IMR-90 (cell line): ENCODE results near the gene TMEM179.

Source experiments
- BHLHE40 ChIP-seq: fragments of 150-350 bp; IDR thresholded peaks from 2 replicates; pipeline ENCODE4 v1.6.1; 2016; ENCODE audit warnings: mild to moderate bottlenecking, low read depth, low read length
- CEBPB ChIP-seq: IDR thresholded peaks from 2 replicates; pipeline ENCODE4 v1.6.1; 2012; ENCODE audit warnings: low read depth, low read length, improper control_type of control experiment
- CHD1 ChIP-seq: IDR thresholded peaks from 2 replicates; pipeline ENCODE4 v1.6.1; 2012; ENCODE audit warnings: low read depth, low read length, improper control_type of control experiment
- CTCF ChIP-seq: conservative IDR thresholded peaks from 2 replicates; pipeline ENCODE4 v1.5.1; 2012; ENCODE audit warnings: mild to moderate bottlenecking, low read depth, low read length, improper control_type of control experiment
- FOS ChIP-seq: fragments of 150-350 bp; IDR thresholded peaks from 2 replicates; pipeline ENCODE4 v1.6.1; 2016; ENCODE audit warnings: low read depth, low read length
- MXI1 ChIP-seq: IDR thresholded peaks from 2 replicates; pipeline ENCODE4 v1.6.1; 2012; ENCODE audit warnings: low read depth, mild to moderate bottlenecking, low read length, moderate library complexity, borderline replicate concordance
- NFE2L2 ChIP-seq: fragments of 150-350 bp; IDR thresholded peaks from 2 replicates; pipeline ENCODE4 v1.6.1; 2016; ENCODE audit warnings: low read depth, mild to moderate bottlenecking, low read length
- POLR2A ChIP-seq: IDR thresholded peaks from 2 replicates; pipeline ENCODE4 v1.6.1; 2012; ENCODE audit warnings: mild to moderate bottlenecking, low read depth, low read length
- RAD21 ChIP-seq: IDR thresholded peaks from 2 replicates; pipeline ENCODE4 v1.6.1; 2012; ENCODE audit warnings: low read length, improper control_type of control experiment
- RCOR1 ChIP-seq: IDR thresholded peaks from 2 replicates; pipeline ENCODE4 v1.6.1; 2012; ENCODE audit warnings: mild to moderate bottlenecking, low read length, improper control_type of control experiment; ENCODE audit not compliant: insufficient replicate concordance
- RFX5 ChIP-seq: IDR thresholded peaks from 2 replicates; pipeline ENCODE4 v1.8.0; 2012; ENCODE audit warnings: low read depth, mild to moderate bottlenecking, low read length, moderate library complexity
- SMC3 ChIP-seq: fragments of 150-350 bp; IDR thresholded peaks from 2 replicates; pipeline ENCODE4 v1.6.1; 2016; ENCODE audit warnings: low read depth, mild to moderate bottlenecking, antibody characterized with exemption, low read length, moderate library complexity
- USF2 ChIP-seq: fragments of 150-350 bp; IDR thresholded peaks from 2 replicates; pipeline ENCODE4 v1.6.1; 2017; ENCODE audit warnings: mild to moderate bottlenecking, antibody characterized with exemption, low read length, low read depth

GRCh38 chr14:104574536-104574935 is 30.0 kb downstream of the TMEM179 start:
- TF ChIP-seq CTCF (no peak), CEBPB (no peak), RAD21 (no peak), POLR2A (no peak), USF2 (no peak), SMC3 (no peak), RFX5 (no peak), FOS (no peak), BHLHE40 (no peak), NFE2L2 (no peak), RCOR1 (no peak), MXI1 (no peak), CHD1 (no peak)
